ENCODE results near the gene ARID1B.

DNA sequence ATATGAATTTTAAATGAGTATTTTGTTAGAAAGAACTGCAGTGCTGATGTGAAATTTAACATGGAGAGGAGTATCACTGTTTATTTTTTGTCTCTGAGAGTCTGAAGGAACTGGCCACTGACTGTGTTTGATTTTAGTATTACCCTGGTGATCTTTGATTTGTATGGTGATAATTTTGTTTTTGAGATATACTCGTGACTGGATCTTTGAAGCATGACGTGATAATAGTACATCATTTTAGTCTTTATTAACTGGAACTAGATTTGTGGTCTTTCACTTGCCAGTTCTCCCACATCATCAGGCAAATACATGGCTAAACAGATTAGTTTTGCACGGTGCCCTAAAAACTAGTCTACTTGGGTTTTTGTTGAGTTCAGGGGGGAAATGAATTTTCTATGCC is 55.5 kb downstream of the ARID1B start:
- TF ChIP-seq, protein P1, sequence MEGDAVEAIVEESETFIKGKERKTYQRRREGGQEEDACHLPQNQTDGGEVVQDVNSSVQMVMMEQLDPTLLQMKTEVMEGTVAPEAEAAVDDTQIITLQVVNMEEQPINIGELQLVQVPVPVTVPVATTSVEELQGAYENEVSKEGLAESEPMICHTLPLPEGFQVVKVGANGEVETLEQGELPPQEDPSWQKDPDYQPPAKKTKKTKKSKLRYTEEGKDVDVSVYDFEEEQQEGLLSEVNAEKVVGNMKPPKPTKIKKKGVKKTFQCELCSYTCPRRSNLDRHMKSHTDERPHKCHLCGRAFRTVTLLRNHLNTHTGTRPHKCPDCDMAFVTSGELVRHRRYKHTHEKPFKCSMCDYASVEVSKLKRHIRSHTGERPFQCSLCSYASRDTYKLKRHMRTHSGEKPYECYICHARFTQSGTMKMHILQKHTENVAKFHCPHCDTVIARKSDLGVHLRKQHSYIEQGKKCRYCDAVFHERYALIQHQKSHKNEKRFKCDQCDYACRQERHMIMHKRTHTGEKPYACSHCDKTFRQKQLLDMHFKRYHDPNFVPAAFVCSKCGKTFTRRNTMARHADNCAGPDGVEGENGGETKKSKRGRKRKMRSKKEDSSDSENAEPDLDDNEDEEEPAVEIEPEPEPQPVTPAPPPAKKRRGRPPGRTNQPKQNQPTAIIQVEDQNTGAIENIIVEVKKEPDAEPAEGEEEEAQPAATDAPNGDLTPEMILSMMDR (IDR thresholded peaks at IDR 0.05), result no peak
- no peak for TF ChIP-seq POLR2A (IDR thresholded peaks at IDR 0.05)
